ENCODE measurements around the gene NUTM1.

Gene NUTM1

GRCh38 chr15:34365836-34366235, 22.7 kb downstream of the NUTM1 start:
- no peak for DNase-seq (ENCODE audit: low spot score)
- TF ChIP-seq CTCF (IDR thresholded peaks at IDR 0.05; ENCODE audit: extremely low read depth, insufficient read depth, missing control alignments), result no peak
- in situ Hi-C loops (cut with MboI; ENCODE audit: low pct_unique_long_range_greater_than_20kb, low sequenced_read_pairs, unreplicated experiment), result loop anchor here (25.0 kb wide), 1 partner anchor 221 kb away; the partner anchor contains the start of gene GOLGA8B

GRCh38 chr15:34366271-34367065, 23.4 kb downstream of the NUTM1 start:
- TF ChIP-seq CTCF (IDR thresholded peaks at IDR 0.05; ENCODE audit: extremely low read depth, insufficient read depth, missing control alignments), result no peak
- peak; percentile 66 for DNase-seq (ENCODE audit: low spot score)
- in situ Hi-C loops (cut with MboI; ENCODE audit: low pct_unique_long_range_greater_than_20kb, low sequenced_read_pairs, unreplicated experiment), result loop anchor here (25.0 kb wide), 1 partner anchor 221 kb away; the partner anchor contains the start of gene GOLGA8B

GRCh38 chr15:34367101-34368081, 24.3 kb downstream of the NUTM1 start, which contains the start of gene LPCAT4:
Gene LPCAT4, minus strand, starts transcription at chr15:34367196. Its CDS starts 96 bp downstream, at chr15:34367100.
- in situ Hi-C loops (cut with MboI; ENCODE audit: low pct_unique_long_range_greater_than_20kb, low sequenced_read_pairs, unreplicated experiment), result loop anchor here (25.0 kb wide), 1 partner anchor 220 kb away; the partner anchor contains the start of gene GOLGA8B
- DNase-seq (ENCODE audit: low spot score), result peak; percentile 98
- TF ChIP-seq CTCF (IDR thresholded peaks at IDR 0.05; ENCODE audit: extremely low read depth, insufficient read depth, missing control alignments), result peak; percentile 96

- in situ Hi-C loops (cut with MboI; ENCODE audit: low pct_unique_long_range_greater_than_20kb, low sequenced_read_pairs, unreplicated experiment), result loop anchor here (25.0 kb wide), 1 partner anchor 217 kb away; the partner anchor contains the start of gene GOLGA8B
- TF ChIP-seq CTCF (IDR thresholded peaks at IDR 0.05; ENCODE audit: extremely low read depth, insufficient read depth, missing control alignments), result no peak
- peak; percentile 36 for DNase-seq (ENCODE audit: low spot score)
Measured at GRCh38 chr15:34370129-34370528, 27.0 kb downstream of the NUTM1 start.

- no peak for TF ChIP-seq CTCF (IDR thresholded peaks at IDR 0.05; ENCODE audit: extremely low read depth, insufficient read depth, missing control alignments)
- no peak for DNase-seq (ENCODE audit: low spot score)
- in situ Hi-C loops (cut with MboI; ENCODE audit: low pct_unique_long_range_greater_than_20kb, low sequenced_read_pairs, unreplicated experiment), result loop anchor here (25.0 kb wide), 1 partner anchor 217 kb away; the partner anchor contains the start of gene GOLGA8B
Measured at GRCh38 chr15:34370643-34371042, 27.5 kb downstream of the NUTM1 start.

GRCh38 chr15:34373951-34374350, 30.8 kb downstream of the NUTM1 start:
- TF ChIP-seq CTCF (IDR thresholded peaks at IDR 0.05; ENCODE audit: extremely low read depth, insufficient read depth, missing control alignments), result no peak
- DNase-seq (ENCODE audit: low spot score), result no peak
- in situ Hi-C loops (cut with MboI; ENCODE audit: low pct_unique_long_range_greater_than_20kb, low sequenced_read_pairs, unreplicated experiment), result loop anchor here (25.0 kb wide), 1 partner anchor 213 kb away; the partner anchor contains the start of gene GOLGA8B
